HG02981 (cell line): ENCODE measurements around the gene BMAL2.
A peak's percentile ranks its signal among the peaks of the same experiment; 100 is the strongest.

Source experiments
- ATAC-seq: cut with Tn5 transposase; IDR thresholded peaks from one replicate; pipeline ENCODE4 v1.9.1; 2021; ENCODE audit warnings: mild to moderate bottlenecking, moderate library complexity; ENCODE audit not compliant: unreplicated experiment

Gene BMAL2

DNA sequence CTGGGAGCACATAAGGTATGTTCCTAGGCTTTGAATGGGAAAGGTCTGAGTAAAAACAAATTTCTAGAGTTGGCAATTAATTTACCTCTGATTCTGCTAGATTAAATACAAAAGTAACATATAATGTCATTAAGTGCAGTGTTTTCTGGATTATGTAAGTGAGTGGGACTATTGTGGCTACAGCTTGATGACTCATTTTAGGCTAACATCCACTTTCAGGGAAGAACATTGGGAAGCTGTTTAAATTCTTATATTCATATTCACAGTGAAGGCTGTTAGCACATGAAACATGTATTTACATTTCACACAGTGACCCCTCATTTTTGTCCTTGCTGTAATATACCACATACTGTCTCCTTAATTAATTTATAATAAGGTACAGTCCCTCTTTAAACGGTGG, 13.2 kb upstream of the BMAL2 start:
- no peak for ATAC-seq

DNA sequence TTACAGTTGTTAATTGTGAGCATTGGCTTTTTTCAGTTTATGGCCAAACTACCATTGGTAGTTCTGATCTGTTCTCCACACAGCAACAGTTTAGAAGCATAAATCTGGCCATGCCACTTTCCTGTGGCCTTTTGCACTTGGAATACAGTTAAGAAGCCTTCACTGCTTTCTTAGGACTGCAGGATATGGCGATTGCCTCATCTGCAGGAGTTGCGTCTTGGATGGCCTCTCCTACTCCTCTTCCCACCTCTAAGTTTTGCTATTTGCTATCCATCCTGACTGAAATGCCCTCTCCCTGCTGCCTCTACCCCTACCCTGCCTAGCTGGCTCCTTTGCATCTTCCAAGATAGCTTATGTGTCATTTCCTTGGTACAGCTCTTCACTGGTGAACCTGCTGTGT, 12.8 kb upstream of the BMAL2 start:
- no peak for ATAC-seq

DNA sequence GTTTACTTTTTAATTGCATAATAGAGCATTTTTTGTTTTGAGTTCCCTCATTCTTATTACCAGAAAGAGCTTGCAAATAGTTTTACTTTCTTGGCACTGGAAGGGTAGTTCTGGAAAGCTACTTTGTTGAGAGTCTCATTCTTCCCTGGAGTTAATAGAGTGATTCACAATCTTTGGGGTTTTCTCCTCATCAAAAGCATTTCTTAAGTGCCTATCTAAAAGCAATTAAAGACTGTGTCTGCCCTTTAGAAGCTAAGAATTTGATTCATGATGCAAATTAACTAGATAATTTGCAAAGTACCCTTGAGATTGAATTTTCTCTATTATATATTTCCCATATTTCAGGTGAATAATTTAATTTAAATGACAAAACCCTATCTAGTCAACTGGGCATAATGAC, 8.1 kb upstream of the BMAL2 start:
- no peak for ATAC-seq

DNA sequence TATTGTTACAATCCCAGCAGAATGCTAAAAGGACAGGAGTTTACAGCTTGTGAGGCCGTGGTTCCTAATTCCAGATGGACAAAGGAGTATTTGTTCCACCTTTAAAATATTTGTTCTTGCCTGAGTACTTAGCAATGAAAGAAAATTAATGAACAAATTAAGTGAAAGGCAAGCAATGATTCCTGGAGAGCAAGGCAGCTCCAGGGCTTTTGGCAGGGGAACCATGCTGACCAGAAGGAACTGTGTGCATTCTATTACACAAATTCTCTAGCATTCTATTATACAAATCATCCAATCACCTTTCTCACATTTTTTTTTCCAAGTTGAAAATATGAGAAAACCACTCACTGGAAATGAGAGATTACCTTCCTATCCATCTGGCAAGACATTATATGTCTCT, 1.8 kb upstream of the BMAL2 start:
- ATAC-seq, result no peak

DNA sequence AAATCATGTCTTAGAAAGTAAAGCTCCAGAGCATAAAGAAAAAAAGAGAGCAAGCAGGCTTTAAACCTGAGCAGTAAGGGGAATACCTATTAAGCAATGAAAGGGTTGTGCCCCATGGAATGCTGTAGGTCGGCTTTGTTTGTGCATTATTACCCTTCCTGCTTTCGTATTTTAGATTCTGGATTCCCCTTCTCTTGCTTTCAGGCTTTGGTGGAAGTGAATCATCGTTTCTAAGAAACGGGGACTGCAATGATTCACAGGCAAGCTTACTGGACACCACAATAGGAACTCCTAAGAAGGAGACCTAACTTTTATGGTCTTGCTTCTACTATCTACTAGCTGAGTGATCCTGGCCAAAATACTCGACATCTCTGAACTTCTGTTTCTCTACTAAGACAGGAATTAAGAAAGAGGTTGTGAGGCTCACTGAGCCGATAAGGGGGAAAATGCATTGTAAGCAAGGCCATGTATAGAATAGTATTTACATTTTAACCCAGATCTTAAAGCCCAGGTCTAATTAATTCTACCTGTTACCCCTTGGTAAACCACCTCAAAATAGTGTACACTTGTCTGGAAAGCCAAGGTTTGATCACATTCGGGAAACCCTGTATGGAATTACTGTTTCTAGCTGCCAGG, 1.2 kb upstream of the BMAL2 start:
- peak; percentile 43 for ATAC-seq

DNA sequence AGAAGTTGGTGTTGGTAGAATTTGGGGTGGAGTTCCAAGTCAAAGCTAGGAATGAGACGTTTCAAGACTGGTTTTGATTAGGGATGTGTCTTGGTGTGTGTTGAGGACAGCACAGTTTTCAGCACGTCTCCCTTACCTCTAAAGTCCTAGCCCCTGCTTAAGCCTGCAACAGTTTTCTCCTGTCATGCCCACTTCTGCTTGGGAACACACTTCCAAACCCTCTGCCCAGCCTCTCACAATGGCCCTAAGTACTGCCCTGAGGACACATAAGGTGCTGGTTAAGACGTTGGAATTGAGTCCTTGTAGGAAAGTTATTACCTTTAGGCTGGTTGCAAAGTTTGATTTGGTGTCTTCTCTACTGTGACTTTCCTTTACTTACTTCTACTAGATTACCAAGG, 710 bp upstream of the BMAL2 start:
- ATAC-seq, result no peak

DNA sequence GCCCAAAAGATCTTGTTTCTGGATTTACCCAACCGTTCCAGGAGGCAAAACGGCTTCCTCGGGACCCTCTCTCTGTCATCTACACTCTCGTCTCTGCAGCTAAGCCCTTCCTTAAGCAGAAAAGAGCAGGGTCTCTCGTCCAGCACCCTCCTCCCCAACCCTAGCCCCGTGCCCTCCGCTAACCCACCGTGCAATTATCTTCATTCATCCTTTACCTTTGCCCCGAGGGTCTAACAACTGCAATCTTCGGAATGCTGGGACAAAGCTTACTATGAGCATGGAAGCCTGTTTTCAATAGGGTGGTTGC, 276 bp upstream of the BMAL2 start:
- ATAC-seq, result no peak

DNA sequence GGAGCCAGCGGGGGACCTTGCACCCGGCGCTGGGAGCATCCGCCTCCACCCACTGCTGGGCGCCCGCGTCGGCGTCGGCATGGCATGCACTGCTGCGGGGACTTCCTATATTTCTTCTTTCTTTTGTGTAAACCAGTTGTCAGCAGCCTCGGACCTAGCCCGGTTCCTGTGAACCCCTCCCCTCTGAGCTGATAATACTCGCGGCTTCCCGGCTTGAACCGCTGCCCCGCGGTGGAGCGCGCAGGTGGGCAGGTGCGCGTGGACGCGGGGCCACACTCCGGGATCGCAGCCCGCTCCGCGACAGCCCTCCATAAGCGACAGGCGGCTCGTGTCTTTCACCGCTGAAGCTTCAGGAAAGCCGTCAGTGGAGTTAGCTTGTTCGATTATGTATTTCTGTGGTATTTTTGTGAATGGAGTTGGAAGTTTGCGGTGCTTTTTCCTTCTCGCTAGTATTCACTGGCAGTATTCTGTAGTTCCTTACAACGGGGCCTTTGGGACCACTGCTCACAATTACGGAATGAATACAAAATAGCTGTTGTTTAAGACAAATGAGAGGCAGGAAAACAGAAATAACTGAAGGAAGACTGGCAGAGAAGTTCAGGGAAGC, 870 bp downstream of the BMAL2 start:
- ATAC-seq, result peak; percentile 10

DNA sequence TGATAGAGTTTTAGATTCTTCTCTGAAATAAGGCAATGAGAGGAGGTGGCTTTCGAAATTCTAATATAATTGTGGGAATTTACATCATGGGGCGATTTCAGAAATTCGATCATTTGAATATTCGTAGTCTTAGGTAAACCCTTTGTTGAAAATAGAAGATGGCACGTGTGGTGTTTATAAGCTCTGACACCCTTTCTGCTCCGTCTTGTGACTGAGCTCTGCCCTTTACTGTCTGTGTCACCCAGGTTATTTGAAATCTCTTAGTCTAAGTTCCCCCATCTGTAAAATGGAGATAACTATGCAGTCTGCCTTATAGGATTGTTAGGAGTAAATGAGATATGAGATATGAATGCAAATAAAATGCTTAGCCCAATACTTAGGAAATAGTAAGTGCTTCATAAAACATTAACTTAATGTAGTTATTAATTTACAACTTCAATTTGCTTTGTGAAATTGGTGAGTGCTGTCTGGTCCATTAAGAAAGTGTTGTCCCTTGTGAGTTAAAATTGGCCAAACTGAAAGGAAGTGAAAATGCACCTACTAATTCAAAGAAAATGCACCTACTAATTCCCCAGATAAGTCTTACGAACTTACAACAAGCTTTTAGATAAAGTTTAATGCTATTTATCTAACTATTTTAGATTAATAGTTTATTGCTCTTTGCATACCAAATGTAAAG, 1.5 kb downstream of the BMAL2 start:
- peak; percentile 28 for ATAC-seq

DNA sequence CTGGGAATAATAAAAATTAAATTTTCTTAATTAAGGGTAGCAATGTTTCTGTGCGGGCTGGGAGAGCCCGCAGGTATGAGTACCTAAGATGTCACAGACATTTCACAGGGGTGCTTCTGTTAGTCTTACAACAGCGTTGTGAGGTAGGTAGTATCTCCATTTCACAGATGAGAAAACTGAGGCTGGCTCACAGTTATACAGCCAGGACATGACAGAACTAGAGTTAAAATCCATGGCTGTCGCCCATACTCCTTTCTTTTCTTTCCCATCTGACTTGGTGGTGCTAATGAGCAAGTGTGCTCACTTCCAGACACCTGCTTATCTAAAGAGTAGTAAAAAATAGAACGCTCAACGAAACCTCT, 2.1 kb downstream of the BMAL2 start:
- no peak for ATAC-seq

DNA sequence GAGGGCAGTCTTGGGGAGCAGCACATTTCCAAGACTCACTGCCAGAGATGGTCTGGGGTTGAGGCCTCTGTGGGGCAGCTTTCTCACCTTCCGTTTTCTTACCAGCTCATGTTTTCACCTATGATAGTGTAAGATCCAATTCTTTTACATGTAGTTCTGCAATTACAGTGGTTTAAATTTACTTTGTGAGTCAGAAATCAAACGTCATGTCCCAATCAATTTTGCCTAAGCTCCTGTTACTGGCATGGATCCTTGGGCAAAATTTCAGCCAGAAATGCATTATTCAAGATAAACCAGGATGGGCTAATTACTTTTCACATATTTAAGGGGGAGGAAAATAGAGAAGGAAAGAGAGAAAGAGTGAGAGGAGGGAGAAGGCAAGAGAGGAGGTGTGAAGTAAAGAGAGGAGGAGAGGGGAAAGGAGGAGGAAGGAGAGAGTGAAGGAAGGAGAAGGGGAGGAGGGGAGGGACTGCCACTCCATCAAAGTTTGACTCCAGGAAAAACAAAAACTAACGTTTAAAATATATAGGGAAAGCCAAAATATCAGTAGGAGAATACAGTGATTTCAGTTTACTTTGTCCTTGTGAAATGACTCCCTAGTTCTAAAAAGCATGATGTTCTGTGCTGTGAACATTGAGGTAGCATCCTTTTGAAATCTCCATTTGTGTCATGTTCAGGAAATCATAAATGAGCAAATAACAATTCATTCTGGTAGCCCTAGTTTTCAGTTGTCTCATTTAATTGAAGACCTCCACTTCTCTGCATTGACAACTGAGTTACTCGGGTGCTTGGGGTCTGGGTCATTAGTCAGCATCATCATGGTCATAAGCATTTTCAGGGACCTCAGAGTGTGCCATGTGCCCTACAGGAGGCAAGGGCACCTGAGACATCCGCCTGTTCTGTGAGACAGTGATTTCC, 3.0 kb downstream of the BMAL2 start:
- ATAC-seq, result no peak

DNA sequence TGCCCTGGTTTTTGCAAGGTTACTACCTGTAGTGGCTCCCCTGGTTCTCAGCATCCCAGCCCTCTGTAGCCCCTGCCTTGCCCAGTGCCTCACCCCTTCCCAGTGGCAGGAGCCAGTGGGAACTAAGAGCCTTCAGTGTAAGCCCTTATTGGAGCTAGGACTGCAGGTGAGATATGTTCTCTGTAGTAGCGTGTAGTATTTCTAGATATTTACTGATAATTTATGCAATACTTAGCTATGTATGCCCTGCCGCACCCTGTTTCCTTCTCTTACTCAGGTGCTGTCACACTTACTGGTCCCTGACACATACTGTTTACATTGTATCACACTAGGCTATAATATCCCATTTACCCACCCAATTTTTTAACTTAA, 3.6 kb downstream of the BMAL2 start:
- no peak for ATAC-seq

DNA sequence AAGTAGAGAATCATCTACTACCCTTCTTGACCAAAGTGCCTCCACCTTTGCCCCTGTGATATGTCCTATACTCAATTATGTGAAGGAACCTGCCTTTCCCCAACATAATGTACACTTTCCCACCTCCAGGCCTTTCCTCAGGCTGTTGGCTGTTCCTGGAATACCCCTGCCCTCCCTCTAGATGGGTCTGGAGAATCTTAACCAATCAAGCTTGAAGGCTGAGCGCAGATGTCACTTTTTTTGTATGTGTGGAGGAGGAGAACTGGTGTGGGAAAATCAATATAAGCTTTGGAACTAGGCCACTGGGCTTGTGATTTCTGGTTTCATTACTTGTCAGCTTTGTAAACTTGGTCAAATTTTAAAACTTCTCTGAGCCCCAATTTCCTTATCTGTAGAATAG, 4.7 kb downstream of the BMAL2 start:
- ATAC-seq, result no peak

DNA sequence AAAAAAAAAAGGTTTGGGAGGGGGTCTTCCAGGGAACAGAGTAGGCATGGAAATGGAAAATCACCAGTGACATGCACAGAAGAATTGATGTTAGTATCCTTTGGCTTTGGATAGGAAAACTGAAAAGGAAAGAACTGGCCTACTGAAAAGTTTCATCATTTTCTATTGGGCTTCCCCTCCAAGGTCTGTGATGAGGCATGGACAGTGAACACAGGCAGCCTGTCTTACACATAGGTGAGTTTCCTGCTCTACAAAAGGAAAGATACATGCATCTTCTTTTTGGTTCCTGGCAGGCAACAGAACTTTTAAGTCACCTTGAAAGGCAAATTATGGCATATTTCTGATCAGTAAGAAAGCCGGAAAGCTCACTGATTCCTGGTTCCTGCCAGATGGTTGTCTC, 5.8 kb downstream of the BMAL2 start:
- ATAC-seq, result no peak

DNA sequence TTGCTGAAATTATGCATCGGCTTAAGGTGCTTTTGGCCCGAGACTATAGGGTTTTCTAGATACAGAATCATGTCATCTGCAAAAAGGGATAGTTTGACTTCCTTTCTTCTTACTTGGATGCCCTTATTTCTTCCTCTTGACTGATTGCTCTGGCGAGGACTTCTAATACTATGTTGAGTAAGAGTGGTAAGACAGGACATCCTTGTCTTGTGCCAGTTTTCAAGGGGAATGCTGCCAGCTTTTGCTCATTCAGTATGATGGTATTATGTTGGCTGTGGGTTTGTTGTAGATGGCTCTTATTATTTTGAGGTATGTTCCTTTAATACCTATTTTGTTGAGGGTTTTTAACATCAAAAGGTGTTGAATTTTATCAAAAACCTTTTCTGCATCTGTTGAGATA, 8.3 kb downstream of the BMAL2 start:
- no peak for ATAC-seq

DNA sequence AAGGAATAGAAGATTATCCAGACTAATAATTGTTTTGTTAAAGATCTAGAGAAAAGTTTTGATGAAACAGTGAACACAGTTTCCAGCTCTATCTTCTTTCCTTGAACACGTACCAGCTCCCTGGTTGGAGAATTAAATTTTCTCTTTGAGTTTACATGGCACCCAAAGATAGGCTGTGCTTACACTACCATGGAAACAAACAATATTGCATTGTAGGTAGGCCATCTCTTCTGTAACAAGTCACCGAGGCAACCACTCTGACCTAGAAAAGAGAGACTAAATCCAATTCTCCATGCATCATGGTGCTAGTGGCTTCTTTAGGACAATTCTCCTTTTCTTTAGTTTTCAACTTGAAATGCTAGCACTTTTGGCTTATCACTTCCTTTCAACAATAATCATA, 9.9 kb downstream of the BMAL2 start:
- no peak for ATAC-seq

DNA sequence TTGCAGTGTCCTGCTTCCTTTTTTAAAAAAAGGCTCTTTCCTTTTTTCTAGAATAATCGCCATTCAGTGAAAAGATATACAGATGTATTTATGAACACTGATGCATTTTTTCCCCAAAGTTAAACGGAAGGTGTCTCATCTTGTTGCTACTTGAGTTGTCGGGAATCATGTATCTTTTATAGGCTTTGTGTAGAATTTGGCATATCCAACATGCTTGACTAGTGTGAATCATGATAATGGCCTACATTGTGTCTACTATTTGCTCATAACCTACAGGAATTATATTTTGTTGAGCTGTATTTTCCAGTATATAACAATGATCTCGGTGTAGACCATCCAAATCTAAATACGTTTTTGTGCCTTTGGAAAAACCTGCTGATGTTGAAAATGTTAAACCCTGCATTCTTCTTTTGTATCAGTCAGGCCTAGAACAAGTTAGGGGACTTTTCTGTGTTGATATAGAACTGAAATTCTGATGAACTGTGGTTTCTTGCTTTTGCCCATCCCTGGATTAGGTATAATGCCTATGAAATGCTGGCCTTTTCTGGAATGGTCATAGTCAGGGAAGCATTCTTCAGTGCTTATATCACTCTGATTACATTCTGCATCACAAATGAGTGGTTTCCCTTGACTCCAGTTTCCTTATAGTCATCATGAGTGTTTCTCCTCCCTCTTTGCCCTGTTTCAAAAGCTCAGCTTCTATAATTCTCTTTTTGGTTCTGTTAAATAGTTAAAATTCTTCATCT, 10.8 kb downstream of the BMAL2 start:
- no peak for ATAC-seq

DNA sequence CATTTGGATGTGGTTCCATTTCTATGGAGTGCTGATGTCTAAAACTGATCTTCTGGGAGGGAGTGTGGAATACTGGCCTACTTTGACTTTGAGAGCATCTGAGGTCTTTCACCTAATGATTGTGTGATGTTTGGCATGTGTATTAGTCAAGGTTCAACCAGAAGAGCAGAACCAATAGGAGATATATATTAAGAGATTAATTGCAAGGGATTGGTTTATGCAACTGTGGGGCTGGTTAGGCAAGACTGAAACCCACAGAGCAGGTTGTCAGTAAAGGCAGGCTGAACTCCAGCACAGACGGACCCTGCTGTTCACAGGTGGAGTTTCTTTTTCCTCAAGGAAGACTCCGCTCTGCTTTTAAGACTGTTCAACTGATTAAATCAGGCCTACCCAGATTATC, 11.6 kb downstream of the BMAL2 start:
- no peak for ATAC-seq

DNA sequence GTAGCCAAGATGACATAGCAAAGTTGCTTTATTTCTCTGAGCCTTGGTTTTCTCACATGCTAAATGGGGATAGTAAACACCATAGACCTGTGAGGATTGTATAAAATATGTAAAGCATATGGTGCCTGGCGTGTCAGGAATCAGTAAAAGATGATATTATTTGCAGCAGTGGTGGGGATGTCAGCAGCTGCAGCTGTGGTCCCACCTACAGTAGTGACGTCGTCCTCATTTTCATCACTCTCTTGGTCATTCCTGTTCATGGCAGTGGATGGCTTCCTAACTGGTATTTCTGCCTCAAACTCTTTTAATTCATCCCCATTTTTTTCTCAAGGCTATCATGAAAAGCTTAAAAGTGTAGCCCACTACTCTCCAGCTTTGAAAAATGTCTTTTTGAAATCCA, 12.1 kb downstream of the BMAL2 start:
- ATAC-seq, result no peak

DNA sequence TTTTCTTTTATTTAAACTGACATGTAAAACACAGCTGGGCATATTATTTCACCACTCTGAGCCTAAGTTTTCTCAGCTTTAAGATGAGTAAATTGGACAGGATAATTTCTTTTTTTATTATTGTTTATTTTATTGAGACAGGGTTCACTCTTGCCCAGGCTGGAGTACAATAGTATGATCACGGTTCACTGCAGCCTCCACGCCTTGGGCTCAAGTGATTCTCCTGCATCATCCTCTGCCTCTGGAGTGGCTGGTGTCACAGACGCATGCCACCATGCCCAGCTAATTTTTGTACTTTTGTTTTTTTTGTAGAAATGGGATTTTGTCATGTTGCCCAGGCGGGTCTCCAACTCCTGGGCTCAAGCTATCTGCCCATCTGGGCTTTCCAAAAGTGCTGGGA, 12.7 kb downstream of the BMAL2 start:
- no peak for ATAC-seq

DNA sequence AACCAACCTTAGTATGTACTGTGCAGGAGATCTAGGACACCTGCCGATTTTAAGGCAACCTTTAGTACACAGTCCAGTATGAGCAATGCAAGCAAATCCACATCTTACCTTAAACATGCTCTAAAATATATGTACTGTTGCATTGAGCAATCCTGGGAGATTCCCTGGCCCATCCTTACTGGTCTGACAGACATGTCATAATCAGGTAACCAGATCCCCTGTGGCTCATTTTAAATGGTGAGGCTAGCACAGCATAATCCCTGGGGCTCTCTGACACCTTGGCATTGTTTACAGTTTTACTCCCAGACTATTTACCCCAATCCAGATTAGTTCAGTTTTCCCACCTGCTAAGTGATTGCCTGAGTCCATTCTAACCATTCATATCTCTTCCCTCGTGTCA, 15.1 kb downstream of the BMAL2 start:
- ATAC-seq, result no peak
